Kidney tubule cell (primary cell): ENCODE data around the gene WFIKKN1.

ENCODE experiments used
- DNase-seq: peaks from one replicate; pipeline ENCODE4 v3.0.0-alpha.2; 2018; ENCODE audit warnings: low spot score

Gene WFIKKN1

GRCh38 chr16:674214-674881 is 43.6 kb downstream of the WFIKKN1 start:
- no peak for DNase-seq

- peak; percentile 55 for DNase-seq
Observed at GRCh38 chr16:674968-675883, 44.4 kb downstream of the WFIKKN1 start, which contains the start of gene RHBDL1. Gene RHBDL1 (plus strand): TSS chr16:675671. CDS start chr16:675791, 120 bp downstream.

GRCh38 chr16:675884-676564 is 45.2 kb downstream of the WFIKKN1 start:
- DNase-seq = no peak

DNA sequence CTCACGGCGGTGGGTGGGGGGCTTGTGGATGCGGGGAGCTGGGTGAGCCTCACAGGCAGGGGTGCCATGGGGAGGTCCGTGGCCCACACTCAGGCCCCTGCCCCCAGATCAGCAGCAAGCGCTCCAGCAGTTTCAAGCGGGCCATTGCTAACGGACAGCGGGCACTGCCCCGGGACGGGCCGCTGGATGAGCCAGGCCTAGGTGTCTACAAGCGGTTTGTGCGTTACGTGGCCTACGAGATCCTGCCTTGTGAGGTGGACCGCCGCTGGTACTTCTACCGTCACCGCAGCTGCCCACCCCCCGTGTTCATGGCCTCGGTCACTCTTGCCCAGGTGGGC is 45.7 kb downstream of the WFIKKN1 start:
- DNase-seq = no peak

- DNase-seq = no peak
Observed at GRCh38 chr16:676913-677312, 46.1 kb downstream of the WFIKKN1 start.

GRCh38 chr16:677316-678190 is 46.8 kb downstream of the WFIKKN1 start:
- no peak for DNase-seq

DNA sequence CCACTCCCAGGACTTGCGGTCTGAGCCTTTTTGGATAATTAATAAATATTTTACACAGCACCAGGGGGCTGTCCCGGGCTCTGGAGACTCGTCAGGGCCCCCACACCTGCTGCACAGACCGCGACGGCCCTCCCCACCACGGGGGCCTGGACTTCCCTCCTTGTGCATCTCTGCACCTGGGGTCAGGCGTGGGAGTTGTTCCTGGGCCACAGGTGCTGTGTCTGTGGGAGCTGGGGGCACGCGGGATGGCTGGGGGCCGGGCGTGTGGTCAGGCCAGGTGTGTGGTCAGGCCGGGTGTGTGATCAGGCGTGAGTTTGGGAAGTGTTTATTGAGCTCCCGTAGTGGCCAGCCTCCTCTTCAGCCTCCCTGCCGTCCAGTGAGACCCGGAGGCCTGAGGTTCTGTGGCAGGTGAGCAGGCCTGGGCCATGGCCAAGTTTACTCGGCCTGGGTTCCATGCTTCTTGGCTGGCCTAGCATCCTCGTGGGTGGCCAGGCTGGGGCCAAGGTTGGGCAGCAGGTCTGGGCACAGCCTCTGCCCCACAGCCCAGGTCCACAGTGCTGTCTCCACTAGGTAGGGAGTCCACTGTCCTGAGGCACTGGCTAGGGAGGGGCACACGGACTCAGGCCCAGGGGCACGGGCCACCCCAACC is 47.5 kb downstream of the WFIKKN1 start:
- DNase-seq = no peak

GRCh38 chr16:678858-679813 is 48.4 kb downstream of the WFIKKN1 start:
- peak; percentile 64 for DNase-seq

GRCh38 chr16:679814-680624 is 49.2 kb downstream of the WFIKKN1 start, which contains the start of gene STUB1:
Gene STUB1 (plus strand): TSS chr16:680410. CDS start chr16:680526, 116 bp downstream.
- peak; percentile 84 for DNase-seq

- no peak for DNase-seq
Observed at GRCh38 chr16:680625-680945, 49.8 kb downstream of the WFIKKN1 start.

GRCh38 chr16:680967-681745 is 50.4 kb downstream of the WFIKKN1 start:
- DNase-seq = peak; percentile 56

DNA sequence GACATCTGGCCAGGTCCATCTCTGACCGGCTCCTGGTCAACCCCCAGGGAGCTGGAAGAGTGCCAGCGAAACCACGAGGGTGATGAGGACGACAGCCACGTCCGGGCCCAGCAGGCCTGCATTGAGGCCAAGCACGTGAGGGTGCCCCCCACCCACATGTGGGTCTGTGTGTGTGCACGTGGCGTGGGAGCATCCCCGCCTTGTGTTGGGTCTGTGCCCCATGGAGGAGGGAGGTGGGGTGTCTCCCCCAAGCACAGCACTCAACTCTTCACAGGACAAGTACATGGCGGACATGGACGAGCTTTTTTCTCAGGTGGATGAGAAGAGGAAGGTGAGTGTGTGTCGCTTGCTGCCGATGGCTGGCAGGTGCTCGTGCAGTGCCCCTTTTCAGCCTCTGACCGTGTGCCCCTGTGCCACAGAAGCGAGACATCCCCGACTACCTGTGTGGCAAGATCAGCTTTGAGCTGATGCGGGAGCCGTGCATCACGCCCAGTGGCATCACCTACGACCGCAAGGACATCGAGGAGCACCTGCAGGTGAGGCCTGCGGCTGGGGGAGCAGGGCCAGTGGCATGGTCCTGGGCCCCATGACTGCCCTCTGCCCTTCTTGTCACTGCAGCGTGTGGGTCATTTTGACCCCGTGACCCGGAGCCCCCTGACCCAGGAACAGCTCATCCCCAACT is 51.1 kb downstream of the WFIKKN1 start:
- peak; percentile 44 for DNase-seq

DNA sequence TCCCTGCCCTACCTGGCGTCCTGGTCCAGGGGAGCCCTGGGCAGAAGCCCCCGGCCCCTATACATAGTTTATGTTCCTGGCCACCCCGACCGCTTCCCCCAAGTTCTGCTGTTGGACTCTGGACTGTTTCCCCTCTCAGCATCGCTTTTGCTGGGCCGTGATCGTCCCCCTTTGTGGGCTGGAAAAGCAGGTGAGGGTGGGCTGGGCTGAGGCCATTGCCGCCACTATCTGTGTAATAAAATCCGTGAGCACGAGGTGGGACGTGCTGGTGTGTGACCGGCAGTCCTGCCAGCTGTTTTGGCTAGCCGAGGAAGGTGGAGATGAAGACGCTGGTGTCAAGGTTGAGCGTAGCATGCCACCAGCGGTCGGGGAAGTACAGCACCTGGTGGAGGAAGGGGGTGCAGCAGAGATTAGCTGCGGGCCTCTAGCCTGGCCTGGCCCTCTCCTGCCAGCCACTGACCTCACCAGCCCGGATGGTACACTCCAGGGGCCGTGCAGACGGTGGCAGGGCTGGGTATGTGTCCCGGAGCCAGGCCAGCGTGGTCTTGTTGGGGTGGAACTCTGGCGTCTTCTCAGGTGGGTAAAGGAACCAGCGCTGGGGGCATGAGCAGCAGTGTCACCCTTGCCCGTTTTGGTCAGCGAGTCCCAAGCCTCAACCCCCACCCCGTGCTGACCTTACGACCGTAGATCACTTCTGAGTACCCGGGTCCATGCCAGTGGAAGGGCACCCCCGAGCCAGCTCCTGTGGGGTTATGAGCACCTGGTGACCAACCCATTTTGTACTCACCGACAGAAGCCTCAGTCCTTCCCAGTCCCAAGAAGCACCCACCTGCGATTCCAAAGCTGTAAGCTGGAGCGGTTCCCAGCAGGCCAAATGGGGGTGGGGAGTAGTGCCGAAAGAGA is 52.0 kb downstream of the WFIKKN1 start:
- no peak for DNase-seq

DNA sequence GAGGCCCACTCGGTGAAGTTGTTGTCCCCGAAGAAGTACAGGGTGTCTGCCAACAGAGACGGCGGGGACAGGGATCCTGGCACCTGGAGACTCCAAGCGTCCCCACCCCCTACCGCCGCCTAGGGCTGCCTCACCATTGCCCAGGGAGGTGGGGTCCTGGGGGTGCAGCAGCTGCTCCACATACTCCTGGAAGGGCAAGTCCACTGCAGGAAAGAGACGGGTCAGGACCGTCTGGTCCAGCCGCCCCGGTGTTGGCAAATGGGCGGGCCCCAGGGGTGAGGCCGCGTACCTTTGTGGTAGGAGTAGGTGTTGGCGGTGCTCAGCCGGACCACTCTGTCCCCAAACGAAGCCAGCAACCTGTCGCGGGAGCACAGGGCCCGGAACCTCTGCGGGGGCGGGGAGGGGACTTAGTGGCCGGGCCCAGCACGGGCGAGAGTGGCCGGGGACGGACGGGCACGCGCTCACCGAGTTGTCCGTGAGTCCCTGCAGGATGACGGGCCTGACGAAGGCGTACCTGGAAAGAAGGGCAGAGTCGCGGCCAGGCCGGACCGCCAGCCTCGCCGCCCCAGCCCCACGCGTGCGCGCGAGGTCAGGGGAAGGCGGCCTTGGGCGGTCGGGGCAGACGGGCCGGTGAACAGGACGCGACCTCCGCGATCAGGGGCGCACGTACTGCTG is 52.7 kb downstream of the WFIKKN1 start:
- DNase-seq = peak; percentile 46
